GM19239 (cell line): Measurements from ENCODE around the gene MEGF11.
"Not testable (repeated sequence)": the region's sequence is repeated elsewhere in the genome, so short reads cannot be mapped to it uniquely, and the experiment has no call there.

ENCODE experiments used
- DNase-seq: peaks from one replicate; pipeline ENCODE4 v3.0.0; 2011; ENCODE audit warnings: low spot score; ENCODE audit not compliant: insufficient read length
- FAIRE-seq: peaks from 2 replicates; lab custom pipeline; 2011; peaks lifted over from hg19 to GRCh38; lab: Jason Lieb, UNC

MEGF11 gene

GRCh38 chr15:65893060-65893459 lies 360.5 kb downstream of the MEGF11 start:
- no peak for DNase-seq
- no peak for FAIRE-seq

DNA sequence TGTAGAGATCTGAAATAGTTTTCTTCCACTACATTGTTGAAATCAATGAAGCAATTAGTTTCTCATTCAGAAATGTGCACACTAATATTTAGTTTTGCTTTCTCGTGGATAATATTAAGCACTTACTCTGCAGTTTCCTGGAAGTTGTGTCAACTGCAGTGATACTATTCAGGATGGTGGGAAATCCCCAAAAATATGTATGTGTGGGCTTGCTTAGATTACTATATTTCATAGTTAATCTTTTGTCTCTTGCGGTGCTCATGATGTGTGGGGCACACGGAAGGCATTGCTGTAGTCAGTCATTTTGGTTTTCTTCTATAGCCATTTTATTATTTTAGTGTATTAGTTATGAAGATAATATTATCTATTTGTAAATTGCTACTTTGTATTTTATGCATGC lies 364.6 kb downstream of the MEGF11 start:
- peak; percentile 78 for FAIRE-seq
- no peak for DNase-seq

DNA sequence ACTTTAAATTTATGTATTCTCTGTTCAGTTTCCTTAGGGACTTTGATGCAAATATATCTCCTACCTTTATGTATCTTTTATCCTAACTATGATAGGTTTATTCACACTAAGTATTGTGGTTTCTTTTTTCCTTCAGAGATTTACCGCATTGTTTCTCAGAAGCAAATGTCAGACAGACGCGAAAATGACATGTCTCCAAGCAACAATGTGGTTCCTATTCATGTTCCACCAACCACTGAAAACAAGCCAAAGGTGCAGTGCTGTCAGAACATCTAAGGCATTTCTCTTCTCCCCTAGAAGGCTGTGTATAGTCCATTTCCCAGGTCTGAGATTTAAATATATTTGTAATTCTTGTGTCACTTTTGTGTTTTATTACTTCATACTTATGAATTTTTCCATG lies 366.0 kb downstream of the MEGF11 start:
- no peak for DNase-seq
- FAIRE-seq = peak; percentile 82

DNA sequence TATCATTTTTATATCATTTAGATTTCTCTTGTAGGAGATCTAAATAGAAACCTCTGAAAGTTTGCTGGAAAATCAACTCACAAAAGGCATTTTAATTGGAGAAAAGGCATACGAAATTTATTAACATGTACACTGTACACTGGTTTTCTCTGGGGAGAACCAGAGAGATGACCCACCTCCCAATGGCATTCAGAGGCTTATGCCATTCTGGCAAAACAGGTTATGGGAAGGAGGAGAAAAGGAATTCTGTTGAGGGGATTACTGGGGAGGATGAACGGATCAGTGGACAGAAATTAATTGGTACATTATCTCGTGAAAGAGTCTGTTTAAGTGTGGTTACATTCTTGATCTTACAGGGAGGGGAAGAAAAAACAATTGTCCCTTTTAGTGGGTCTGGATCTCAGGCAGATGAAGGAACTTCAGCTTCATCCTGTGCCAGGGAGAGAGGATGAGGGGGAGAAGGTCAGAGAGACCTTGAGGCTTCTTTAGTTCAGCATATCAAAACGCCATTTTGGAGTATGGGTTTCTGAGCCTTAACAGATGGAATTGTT lies 367.8 kb downstream of the MEGF11 start:
- DNase-seq = no peak
- FAIRE-seq = no peak

DNA sequence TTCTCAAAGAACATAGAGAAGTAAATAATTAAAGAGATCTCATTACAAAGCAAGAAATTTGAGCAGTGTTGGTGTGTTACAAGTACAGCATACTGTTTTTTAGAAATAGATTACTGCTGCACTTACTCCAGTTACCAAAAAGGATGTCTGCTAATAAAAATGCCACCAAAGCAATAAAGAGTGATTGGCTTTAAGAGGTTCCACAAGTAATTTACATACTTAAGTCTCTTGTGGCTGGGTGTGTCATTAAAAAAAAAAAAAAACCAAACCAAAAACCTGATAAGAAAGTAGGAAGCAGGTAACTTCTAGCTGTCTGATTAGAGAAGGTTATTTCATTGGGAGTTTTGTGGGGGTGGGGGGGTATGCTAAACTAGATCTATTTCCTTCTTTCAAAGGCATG lies 369.0 kb downstream of the MEGF11 start:
- FAIRE-seq = no peak

GRCh38 chr15:65883571-65883970 lies 370.0 kb downstream of the MEGF11 start:
- DNase-seq (no peak), FAIRE-seq (no peak)

More for the DNA sequence above, 369.0 kb downstream of the MEGF11 start:
- DNase-seq = no peak

- peak; percentile 82 for FAIRE-seq
- DNase-seq = no peak
These were observed 371.6 kb downstream of the MEGF11 start for GRCh38 chr15:65881766-65882434.

GRCh38 chr15:65877749-65878148 lies 375.8 kb downstream of the MEGF11 start:
- FAIRE-seq (no peak), DNase-seq (no peak)

DNA sequence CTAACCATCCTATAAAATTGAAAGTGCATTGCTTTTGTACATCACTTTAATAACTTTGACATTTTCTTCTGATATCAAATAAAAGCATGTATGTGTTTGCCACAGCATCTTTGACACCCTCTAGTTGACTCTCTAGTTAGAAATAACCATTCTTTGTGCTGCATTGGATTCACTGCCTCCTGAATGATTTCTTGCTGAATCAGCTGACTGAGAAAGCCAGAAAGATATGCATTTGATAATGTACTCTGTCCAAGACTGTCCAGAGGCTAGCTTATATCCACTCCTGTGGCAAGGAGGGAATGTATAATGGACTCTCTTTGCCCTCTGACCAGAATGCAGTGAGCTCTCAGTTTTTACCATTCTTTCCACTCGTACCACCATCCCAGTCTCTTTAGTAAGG lies 378.1 kb downstream of the MEGF11 start:
- DNase-seq (no peak), FAIRE-seq (no peak)

GRCh38 chr15:65873256-65873655 lies 380.3 kb downstream of the MEGF11 start:
- DNase-seq (no peak), FAIRE-seq (no peak)

GRCh38 chr15:65872596-65872995 lies 381.0 kb downstream of the MEGF11 start:
- FAIRE-seq, DNase-seq: not testable (repeated sequence)

- DNase-seq, FAIRE-seq: not testable (repeated sequence)
These were observed 381.7 kb downstream of the MEGF11 start for GRCh38 chr15:65871886-65872285.

- peak; percentile 22 for DNase-seq
- FAIRE-seq = peak; percentile 62
These were observed 382.5 kb downstream of the MEGF11 start for GRCh38 chr15:65870889-65871533.

- FAIRE-seq = peak; percentile 48
- DNase-seq = no peak
These were observed 383.3 kb downstream of the MEGF11 start for GRCh38 chr15:65869954-65870871.

GRCh38 chr15:65869126-65869953 lies 384.2 kb downstream of the MEGF11 start, which contains the start of gene RAB11A:
RAB11A (plus strand) TSS chr15:65869491; CDS start chr15:65869586, 95 bp downstream.
- FAIRE-seq (peak; percentile 81), DNase-seq (peak; percentile 78)

GRCh38 chr15:65868546-65869125 lies 384.9 kb downstream of the MEGF11 start:
- FAIRE-seq (no peak), DNase-seq (no peak)

DNA sequence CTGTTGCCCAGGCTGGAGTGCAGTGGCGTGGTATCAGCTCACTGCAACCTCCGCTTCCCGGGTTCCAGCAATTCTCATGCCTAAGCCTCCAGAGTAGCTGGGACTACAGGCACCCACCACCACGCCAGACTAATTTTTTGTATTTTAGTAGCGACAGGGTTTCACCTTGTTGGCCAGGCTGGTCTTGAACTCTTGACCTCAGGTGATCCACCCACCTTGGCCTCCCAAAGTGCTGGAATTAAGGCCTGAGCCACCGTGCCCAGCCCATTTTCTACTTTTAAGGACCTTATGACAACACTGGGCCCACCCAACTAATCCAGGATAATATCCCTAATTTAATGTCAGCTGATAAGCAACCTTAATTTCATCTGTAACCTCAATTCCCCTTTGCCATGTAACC lies 385.6 kb downstream of the MEGF11 start:
- not testable (repeated sequence) for FAIRE-seq, DNase-seq

GRCh38 chr15:65867244-65867643 lies 386.3 kb downstream of the MEGF11 start:
- FAIRE-seq = no peak
- DNase-seq = no peak

DNA sequence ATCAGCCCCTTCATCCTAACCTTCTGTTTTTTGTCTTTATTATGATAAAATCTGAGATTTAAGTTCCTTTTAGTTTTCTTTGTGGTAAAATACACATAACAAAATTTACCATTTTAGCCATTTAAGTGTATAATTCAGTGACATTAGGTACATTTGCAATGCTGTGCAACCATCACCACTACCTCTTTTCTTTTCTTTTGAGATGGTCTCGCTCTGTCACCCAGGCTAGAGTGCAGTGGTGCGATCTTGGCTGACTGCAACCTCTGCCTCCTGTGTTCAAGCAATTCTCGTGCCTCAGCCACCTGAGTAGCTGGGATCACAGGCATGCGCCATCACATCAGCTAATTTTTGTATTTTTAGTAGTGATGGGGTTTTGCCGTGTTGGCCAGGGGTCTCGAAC lies 390.4 kb downstream of the MEGF11 start:
- DNase-seq (no peak), FAIRE-seq (no peak)
